ENCODE data around the gene IGF2BP3.

Gene IGF2BP3

GRCh38 chr7:23443974-23444373 is 26.3 kb downstream of the IGF2BP3 start:
- Histone ChIP-seq H3K9ac (ENCODE audit: insufficient read length, low read depth) (no peak overlapping the region), H3K27me3 (ENCODE audit: insufficient read depth, insufficient read length) (no peaks in the 10 kb centered on the region), H3K4me3 (ENCODE audit: insufficient read length, low read depth) (no peak overlapping the region), H3K9me3 (ENCODE audit: insufficient read depth, low read length) (no peaks in the 10 kb centered on the region), H3K4me1 (ENCODE audit: insufficient read depth, insufficient read length) (no peaks in the 10 kb centered on the region), H3K36me3 (ENCODE audit: insufficient read depth, insufficient read length, low read length) (peaks cover 27% of the 10 kb centered on the region)
- DNase-seq (ENCODE audit: low read depth, low spot score), result no peak
- TF ChIP-seq SUZ12 (IDR thresholded peaks at IDR 0.05; ENCODE audit: extremely low read depth, insufficient read depth, insufficient read length) (no peak), YY1 (IDR thresholded peaks at IDR 0.05; ENCODE audit: insufficient read depth, insufficient read length) (no peak), ZNF274 (IDR thresholded peaks at IDR 0.05; ENCODE audit: low read depth, low read length) (no peak)

DNA sequence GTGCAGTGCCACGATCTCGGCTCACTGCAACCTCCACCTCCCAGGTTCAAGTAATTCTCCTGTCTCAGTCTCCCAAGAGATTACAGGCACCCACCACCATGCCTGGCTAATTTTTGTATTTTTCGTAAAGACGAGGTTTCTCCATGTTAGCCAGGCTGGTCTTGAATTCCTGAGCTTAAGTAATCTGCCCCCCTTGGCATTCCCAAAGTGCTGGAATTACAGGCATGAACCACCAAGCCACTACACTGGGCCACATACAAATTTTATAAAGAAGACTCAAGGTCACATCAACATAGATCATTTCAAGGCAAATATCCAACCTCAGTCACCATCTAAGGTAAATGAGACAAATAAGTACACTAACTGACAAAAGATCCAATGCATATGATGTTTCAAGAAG is 32.1 kb downstream of the IGF2BP3 start:
- no peak for DNase-seq (ENCODE audit: low read depth, low spot score)
- Histone ChIP-seq H3K9ac (ENCODE audit: insufficient read length, low read depth) (no peak overlapping the region), H3K4me1 (ENCODE audit: insufficient read depth, insufficient read length) (no peaks in the 10 kb centered on the region), H3K4me3 (ENCODE audit: insufficient read length, low read depth) (no peak overlapping the region), H3K9me3 (ENCODE audit: insufficient read depth, low read length) (no peaks in the 10 kb centered on the region), H3K36me3 (ENCODE audit: insufficient read depth, insufficient read length, low read length) (peaks cover 14% of the 10 kb centered on the region), H3K27me3 (ENCODE audit: insufficient read depth, insufficient read length) (no peaks in the 10 kb centered on the region)
- TF ChIP-seq YY1 (IDR thresholded peaks at IDR 0.05; ENCODE audit: insufficient read depth, insufficient read length) (no peak), SUZ12 (IDR thresholded peaks at IDR 0.05; ENCODE audit: extremely low read depth, insufficient read depth, insufficient read length) (no peak)

GRCh38 chr7:23434147-23434917 is 36.0 kb downstream of the IGF2BP3 start:
- no peaks in the 10 kb centered on the region for H3K9me3 ChIP-seq (ENCODE audit: insufficient read depth, low read length)
- TF ChIP-seq ZNF274 (IDR thresholded peaks at IDR 0.05; ENCODE audit: low read depth, low read length), result no peak
- TF ChIP-seq YY1 (IDR thresholded peaks at IDR 0.05; ENCODE audit: insufficient read depth, insufficient read length), result no peak
- TF ChIP-seq SUZ12 (IDR thresholded peaks at IDR 0.05; ENCODE audit: extremely low read depth, insufficient read depth, insufficient read length), result no peak
- H3K36me3 ChIP-seq (ENCODE audit: insufficient read depth, insufficient read length, low read length), result peaks cover 9% of the 10 kb centered on the region
- no peak for DNase-seq (ENCODE audit: low read depth, low spot score)
- peaks cover 5% of the 10 kb centered on the region for H3K4me1 ChIP-seq (ENCODE audit: insufficient read depth, insufficient read length)
- H3K4me3 ChIP-seq (ENCODE audit: insufficient read length, low read depth), result no peak overlapping the region
- H3K27me3 ChIP-seq (ENCODE audit: insufficient read depth, insufficient read length), result no peaks in the 10 kb centered on the region
- H3K9ac ChIP-seq (ENCODE audit: insufficient read length, low read depth), result no peak overlapping the region

DNA sequence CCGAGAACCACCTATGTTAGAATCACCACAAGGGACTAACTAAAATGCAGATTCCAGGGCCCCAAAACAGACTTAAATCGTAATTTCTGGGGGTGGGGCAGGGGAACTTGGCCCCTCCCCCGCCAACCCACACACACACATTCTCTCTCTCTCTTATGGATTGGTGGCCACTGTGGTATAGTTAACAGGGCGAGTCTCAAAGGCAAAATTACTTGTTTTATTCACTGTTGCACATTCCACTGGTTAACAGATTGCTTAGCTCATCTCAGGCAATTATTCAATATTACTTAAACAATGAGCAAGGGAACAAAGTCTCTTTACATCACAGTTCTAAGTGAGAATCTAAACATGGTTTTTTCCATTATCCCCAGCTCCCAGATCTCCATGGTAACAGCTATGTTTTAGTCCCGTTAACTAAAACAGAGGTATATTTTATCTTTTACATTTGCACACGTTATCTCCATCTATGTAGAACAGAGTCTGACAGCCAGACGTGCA is 38.5 kb downstream of the IGF2BP3 start:
- no peak overlapping the region for H3K4me3 ChIP-seq (ENCODE audit: insufficient read length, low read depth)
- H3K9me3 ChIP-seq (ENCODE audit: insufficient read depth, low read length), result no peaks in the 10 kb centered on the region
- no peaks in the 10 kb centered on the region for H3K27me3 ChIP-seq (ENCODE audit: insufficient read depth, insufficient read length)
- no peak for TF ChIP-seq ZNF274 (IDR thresholded peaks at IDR 0.05; ENCODE audit: low read depth, low read length)
- TF ChIP-seq SUZ12 (IDR thresholded peaks at IDR 0.05; ENCODE audit: extremely low read depth, insufficient read depth, insufficient read length), result no peak
- no peak for TF ChIP-seq YY1 (IDR thresholded peaks at IDR 0.05; ENCODE audit: insufficient read depth, insufficient read length)
- peaks cover 5% of the 10 kb centered on the region for H3K4me1 ChIP-seq (ENCODE audit: insufficient read depth, insufficient read length)
- DNase-seq (ENCODE audit: low read depth, low spot score), result no peak
- H3K9ac ChIP-seq (ENCODE audit: insufficient read length, low read depth), result no peak overlapping the region
- H3K36me3 ChIP-seq (ENCODE audit: insufficient read depth, insufficient read length, low read length), result peaks cover 12% of the 10 kb centered on the region

- DNase-seq (ENCODE audit: low read depth, low spot score), result no peak
- Histone ChIP-seq H3K36me3 (ENCODE audit: insufficient read depth, insufficient read length, low read length) (peaks cover 6% of the 10 kb centered on the region), H3K9me3 (ENCODE audit: insufficient read depth, low read length) (no peaks in the 10 kb centered on the region), H3K4me1 (ENCODE audit: insufficient read depth, insufficient read length) (peaks cover 5% of the 10 kb centered on the region), H3K9ac (ENCODE audit: insufficient read length, low read depth) (no peak overlapping the region), H3K27me3 (ENCODE audit: insufficient read depth, insufficient read length) (no peaks in the 10 kb centered on the region), H3K4me3 (ENCODE audit: insufficient read length, low read depth) (no peak overlapping the region)
- TF ChIP-seq SUZ12 (IDR thresholded peaks at IDR 0.05; ENCODE audit: extremely low read depth, insufficient read depth, insufficient read length) (no peak), YY1 (IDR thresholded peaks at IDR 0.05; ENCODE audit: insufficient read depth, insufficient read length) (no peak)
Observed at GRCh38 chr7:23430893-23431259, 39.4 kb downstream of the IGF2BP3 start.

GRCh38 chr7:23426876-23427275 is 43.4 kb downstream of the IGF2BP3 start:
- H3K9ac ChIP-seq (ENCODE audit: insufficient read length, low read depth), result no peak overlapping the region
- TF ChIP-seq ZNF274 (IDR thresholded peaks at IDR 0.05; ENCODE audit: low read depth, low read length), result no peak
- TF ChIP-seq YY1 (IDR thresholded peaks at IDR 0.05; ENCODE audit: insufficient read depth, insufficient read length), result no peak
- TF ChIP-seq SUZ12 (IDR thresholded peaks at IDR 0.05; ENCODE audit: extremely low read depth, insufficient read depth, insufficient read length), result no peak
- no peak for DNase-seq (ENCODE audit: low read depth, low spot score)
- no peaks in the 10 kb centered on the region for H3K27me3 ChIP-seq (ENCODE audit: insufficient read depth, insufficient read length)
- H3K4me1 ChIP-seq (ENCODE audit: insufficient read depth, insufficient read length), result peaks cover 5% of the 10 kb centered on the region
- no peaks in the 10 kb centered on the region for H3K9me3 ChIP-seq (ENCODE audit: insufficient read depth, low read length)
- H3K4me3 ChIP-seq (ENCODE audit: insufficient read length, low read depth), result no peak overlapping the region
- peaks cover 6% of the 10 kb centered on the region for H3K36me3 ChIP-seq (ENCODE audit: insufficient read depth, insufficient read length, low read length)

- Histone ChIP-seq H3K36me3 (ENCODE audit: insufficient read depth, insufficient read length, low read length) (peaks cover 7% of the 10 kb centered on the region), H3K4me1 (ENCODE audit: insufficient read depth, insufficient read length) (no peaks in the 10 kb centered on the region), H3K4me3 (ENCODE audit: insufficient read length, low read depth) (no peak overlapping the region), H3K27me3 (ENCODE audit: insufficient read depth, insufficient read length) (no peaks in the 10 kb centered on the region), H3K9ac (ENCODE audit: insufficient read length, low read depth) (no peak overlapping the region), H3K9me3 (ENCODE audit: insufficient read depth, low read length) (no peaks in the 10 kb centered on the region)
- no peak for DNase-seq (ENCODE audit: low read depth, low spot score)
- TF ChIP-seq ZNF274 (IDR thresholded peaks at IDR 0.05; ENCODE audit: low read depth, low read length) (no peak), YY1 (IDR thresholded peaks at IDR 0.05; ENCODE audit: insufficient read depth, insufficient read length) (no peak), SUZ12 (IDR thresholded peaks at IDR 0.05; ENCODE audit: extremely low read depth, insufficient read depth, insufficient read length) (no peak)
Observed at GRCh38 chr7:23422909-23423308, 47.4 kb downstream of the IGF2BP3 start.

All from NT2/D1 (cell line).